Measurements from ENCODE around the gene EPB41L4A.

- TF ChIP-seq CTCF (IDR thresholded peaks at IDR 0.05), result no peak
- no peak for TF ChIP-seq POLR2A (IDR thresholded peaks at IDR 0.05)
Observed at GRCh38 chr5:112195924-112196323, 223.2 kb downstream of the EPB41L4A start.

Data from body of pancreas (tissue), 4 donors.